HCT116 (cell line): Measurements from ENCODE around the gene PVR. TPM values are rescaled to one million over a fixed set of nuclear protein-coding genes. Genes with fewer than 3 reads are reported as not detected.

ENCODE experiments used
- ATAC-seq: fragments of 200-7000 bp; cut with Tn5 transposase; 2 replicates; pipeline ENCODE4 v1.9.1; 2020; ENCODE audit warnings: mild to moderate bottlenecking, moderate library complexity
- BruUV-seq: library from RNA; stranded (reverse); fragments of 400-500 nt; replicated peaks from 2 replicates; lab custom pipeline; 2021; lab: Mats Ljungman, UMichigan
- CTCF ChIA-PET: fragments of 300-600 bp; sonication (Branson Sonifier 250); formaldehyde crosslinking; loops from one replicate; lab custom pipeline; 2021; ENCODE audit warnings: antibody characterized with exemption; lab: Charles Lee
- POLR2A ChIA-PET: fragments of 300-600, 350-600 bp; sonication (Branson Sonifier 250); formaldehyde crosslinking; loops from one replicate; lab custom pipeline; 2021; ENCODE audit warnings: antibody characterized with exemption; lab: Charles Lee
- RAD21 ChIA-PET, 2 experiments: fragments of 300-600 bp; sonication (Branson Sonifier 250); formaldehyde crosslinking; loops; one replicate each; lab custom pipeline; 2023; ENCODE audit warnings: low total read pairs in 2 of 2; ENCODE audit not compliant: uncharacterized antibody in 2 of 2, unreplicated experiment in 2 of 2, low non-redundant PET in 1 of 2; lab: Charles Lee
- DNase-seq: peaks from one replicate; pipeline ENCODE4 v3.0.0-alpha.2; 2010; ENCODE audit warnings: low read depth, low spot score
- H2AFZ ChIP-seq: fragments of 200-600 bp; shearing (Covaris generic), sonication (generic); 2 replicates; pipeline ENCODE4 v1.6.1; 2017; ENCODE audit warnings: low read depth, mixed run types, mixed read lengths, antibody characterized with exemption, low read length; ENCODE audit not compliant: poor library complexity, severe bottlenecking
- H3K27ac ChIP-seq: 2 replicates; pipeline ENCODE4 v1.5.1; 2012; ENCODE audit warnings: low read depth, low read length
- H3K27me3 ChIP-seq: fragments of 200-600 bp; sonication (generic); 2 replicates; pipeline ENCODE4 v1.6.1; 2016; ENCODE audit warnings: mixed run types, low read length, mixed read lengths; ENCODE audit not compliant: insufficient read depth
- H3K36me3 ChIP-seq, 2 experiments: fragments of 200-500 bp in 1 of 2; fragments of 200-600 bp in 1 of 2; sonication (Bioruptor generic) in 1 of 2; sonication (generic) in 1 of 2; 2 replicates each; pipeline versions ENCODE4 v1.5.1 to v1.6.1; 2014 to 2016; ENCODE audit warnings: low read length in 2 of 2, inconsistent platforms in 1 of 2, mixed read lengths in 1 of 2, mixed run types in 1 of 2; ENCODE audit not compliant: insufficient read depth in 2 of 2, control insufficient read depth in 1 of 2
- H3K4me1 ChIP-seq, 2 experiments: fragments of 200-600 bp in 1 of 2; sonication (generic) in 1 of 2; 2 replicates each; pipeline versions ENCODE4 v1.5.1 to v1.6.1; 2012 to 2017; ENCODE audit warnings: low read length in 2 of 2, inconsistent platforms in 1 of 2, mild to moderate bottlenecking in 1 of 2, mixed read lengths in 1 of 2, mixed run types in 1 of 2, moderate library complexity in 1 of 2; ENCODE audit not compliant: insufficient read depth in 2 of 2, control insufficient read depth in 1 of 2
- H3K4me2 ChIP-seq: fragments of 200-600 bp; sonication (generic); 2 replicates; pipeline ENCODE4 v1.6.1; 2017; ENCODE audit warnings: mixed run types, low read length, mixed read lengths
- H3K4me3 ChIP-seq, 2 experiments: fragments of 200-600 bp in 1 of 2; sonication (generic) in 1 of 2; replicated peaks in 1 of 2; 2 replicates each; pipeline ENCODE4 v1.5.1; 2011 to 2016; ENCODE audit warnings: low read length in 2 of 2, control low read depth in 1 of 2, low read depth in 1 of 2, mild to moderate bottlenecking in 1 of 2, mixed read lengths in 1 of 2, mixed run types in 1 of 2
- H3K79me2 ChIP-seq: fragments of 200-600 bp; sonication (generic); 2 replicates; pipeline ENCODE4 v1.6.1; 2017; ENCODE audit warnings: mild to moderate bottlenecking, mixed run types, low read length, moderate library complexity, mixed read lengths; ENCODE audit not compliant: insufficient read depth
- H3K9ac ChIP-seq: fragments of 200-600 bp; sonication (generic); 2 replicates; pipeline ENCODE4 v1.6.1; 2016; ENCODE audit warnings: low read length, mixed read lengths
- H3K9me2 ChIP-seq: fragments of 200-600 bp; sonication (generic), shearing (Covaris generic); 2 replicates; pipeline ENCODE4 v1.6.1; 2017; ENCODE audit warnings: mixed run types, mild to moderate bottlenecking, moderate library complexity; ENCODE audit not compliant: insufficient read depth
- H3K9me3 ChIP-seq, 2 experiments: fragments of 200-500 bp in 1 of 2; fragments of 200-600 bp in 1 of 2; sonication (Bioruptor generic) in 1 of 2; sonication (generic) in 1 of 2; 2 replicates each; pipeline ENCODE4 v1.6.1; 2014 to 2017; ENCODE audit warnings: low read length in 2 of 2, mixed read lengths in 2 of 2, inconsistent platforms in 1 of 2, low read depth in 1 of 2, mild to moderate bottlenecking in 1 of 2, mixed run types in 1 of 2, moderate library complexity in 1 of 2; ENCODE audit not compliant: control insufficient read depth in 1 of 2, insufficient read depth in 1 of 2
- H4K20me1 ChIP-seq: fragments of 200-600 bp; sonication (generic), shearing (Covaris generic); 2 replicates; pipeline ENCODE4 v1.6.1; 2017; ENCODE audit warnings: mixed run types, mild to moderate bottlenecking, moderate library complexity; ENCODE audit not compliant: insufficient read depth
- CBX3 ChIP-seq: IDR thresholded peaks from 2 replicates; pipeline ENCODE4 v1.6.1; 2012; ENCODE audit warnings: low read depth
- MAX ChIP-seq: IDR thresholded peaks from 2 replicates; pipeline ENCODE4 v1.6.1; 2012
- REST ChIP-seq: IDR thresholded peaks from 2 replicates; pipeline ENCODE4 v1.6.1; 2012; ENCODE audit warnings: low read depth
- SP1 ChIP-seq: IDR thresholded peaks from 2 replicates; pipeline ENCODE4 v1.6.1; 2012; ENCODE audit warnings: low read depth
- TCF7L2 ChIP-seq: IDR thresholded peaks from 2 replicates; pipeline ENCODE4 v1.7.0; 2011; ENCODE audit warnings: borderline replicate concordance, inconsistent platforms; ENCODE audit not compliant: insufficient read depth, insufficient read length; ENCODE audit errors: extremely low read depth
- YY1 ChIP-seq: IDR thresholded peaks from 2 replicates; pipeline ENCODE4 v1.6.1; 2011; ENCODE audit warnings: low read length, low read depth, moderate library complexity, mild to moderate bottlenecking; ENCODE audit not compliant: insufficient replicate concordance; ENCODE audit errors: extremely low read depth
- ZFX ChIP-seq: fragments of 450-650 bp; IDR thresholded peaks from 2 replicates; pipeline ENCODE4 v1.6.1; 2017
- intact Hi-C: fragments of 100-400 bp; cut with micrococcal nuclease; formaldehyde crosslinking; loops from 2 replicates; pipeline ENCODE4 v1.10.0; 2022
- total RNA-seq: library from RNA; stranded (reverse); gene quantifications from one replicate; pipeline ENCODE4 v1.2.1, GENCODE V29; 2021; ENCODE audit not compliant: unreplicated experiment

PVR gene
- total RNA-seq, 1 experiment from 2014 or later = 62.0 TPM

GRCh38 chr19:44605547-44605946, 38.2 kb upstream of the PVR start:
- DNase-seq (no peak), ATAC-seq (no peak)
- BruUV-seq = no TSS peak
- no peaks in the 10 kb centered on the region for H3K36me3 ChIP-seq
- peaks cover 0 to 5% of the 10 kb centered on the region in 2 experiments; a peak in 1 of 4 replicates for H3K4me1 ChIP-seq
- no peak overlapping the region for H3K9ac ChIP-seq
- RAD21 ChIA-PET = no interaction called here
- H2AFZ ChIP-seq = no peak overlapping the region
- H3K4me2 ChIP-seq = no peak overlapping the region
- no peaks in the 10 kb centered on the region for H4K20me1 ChIP-seq
- TF ChIP-seq REST (no peak), YY1 (no peak), TCF7L2 (no peak), CBX3 (no peak), ZFX (no peak), MAX (no peak), SP1 (no peak)
- H3K9me2 ChIP-seq = no peaks in the 10 kb centered on the region
- no peaks in the 10 kb centered on the region for H3K27me3 ChIP-seq
- H3K79me2 ChIP-seq = no peaks in the 10 kb centered on the region
- no peak overlapping the region for H3K27ac ChIP-seq
- no peak overlapping the region for H3K4me3 ChIP-seq
- H3K9me3 ChIP-seq = no peaks in the 10 kb centered on the region
- intact Hi-C loops = no loop called here
- CTCF ChIA-PET = interaction anchor here (1.0 kb wide), 1 partner anchor 23 kb away, joined by 3 read pairs; no protein-coding TSS in a partner anchor
- POLR2A ChIA-PET = no interaction called here
